SK-N-SH (cell line): ENCODE measurements around the gene PRCC.

ENCODE experiments used
- FOXM1 ChIP-seq: IDR thresholded peaks from 2 replicates; pipeline ENCODE4 v1.4.0; 2012; ENCODE audit warnings: low read depth, mild to moderate bottlenecking
- GABPA ChIP-seq: IDR thresholded peaks from 2 replicates; pipeline ENCODE4 v1.4.0; 2012; ENCODE audit warnings: low read depth, mild to moderate bottlenecking
- POLR2AphosphoS5 ChIP-seq: IDR thresholded peaks from 2 replicates; pipeline ENCODE4 v1.6.1; 2012; ENCODE audit warnings: low read depth, low read length
- RAD21 ChIP-seq: IDR thresholded peaks from 2 replicates; pipeline ENCODE4 v1.6.1; 2012; ENCODE audit warnings: mild to moderate bottlenecking, low read length
- SIN3A ChIP-seq: IDR thresholded peaks from 2 replicates; pipeline ENCODE4 v1.6.1; 2012; ENCODE audit warnings: low read depth, mild to moderate bottlenecking, low read length, moderate library complexity, borderline replicate concordance
- SMC3 ChIP-seq: IDR thresholded peaks from 2 replicates; pipeline ENCODE4 v1.6.1; 2012; ENCODE audit warnings: low read depth, low read length, improper control_type of control experiment
- TAF1 ChIP-seq: IDR thresholded peaks from 2 replicates; pipeline ENCODE4 v1.6.1; 2012; ENCODE audit warnings: low read depth, mild to moderate bottlenecking, low read length, moderate library complexity, borderline replicate concordance
- TF ChIP-seq, protein P1 (sequence below): fragments of 150-350 bp; IDR thresholded peaks from 2 replicates; pipeline ENCODE4 v1.6.1; 2017; ENCODE audit warnings: antibody characterized with exemption, low read length, low read depth, borderline replicate concordance
- TF ChIP-seq, protein P2 (sequence below): fragments of 200-600 bp; sonication (generic); IDR thresholded peaks from 2 replicates; pipeline ENCODE4 v1.6.1; 2017; ENCODE audit warnings: antibody characterized with exemption, mild to moderate bottlenecking, moderate library complexity
- TF ChIP-seq, protein P3 (sequence below): IDR thresholded peaks from 2 replicates; pipeline ENCODE4 v1.4.0; 2012; ENCODE audit warnings: low read depth, borderline replicate concordance
- TF ChIP-seq, protein P4 (sequence below): IDR thresholded peaks from 2 replicates; pipeline ENCODE4 v1.4.0; 2012; ENCODE audit warnings: low read depth
- TF ChIP-seq, protein P5 (sequence below): IDR thresholded peaks from 2 replicates; pipeline ENCODE4 v1.6.1; 2012; ENCODE audit warnings: mild to moderate bottlenecking, low read depth, low read length, moderate library complexity

DNA sequence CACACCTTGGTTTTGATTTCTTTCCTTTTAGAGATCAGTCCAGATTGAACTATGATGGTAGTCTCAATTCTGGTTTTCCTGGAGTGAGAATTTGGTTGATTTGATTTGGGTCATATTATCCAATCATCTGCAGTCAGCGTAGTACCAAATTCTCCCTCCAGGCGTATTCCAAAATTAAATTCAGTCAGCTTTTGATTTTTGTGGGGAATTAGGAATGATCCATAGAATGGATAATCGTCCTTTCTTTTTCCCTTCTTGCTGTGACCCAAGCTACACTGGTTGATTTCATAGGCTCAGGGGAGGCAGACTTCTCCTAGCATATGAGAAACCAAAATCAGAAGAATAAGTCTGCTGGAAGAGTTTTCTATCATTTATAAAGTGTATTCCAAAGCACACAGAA, 4.9 kb downstream of the PRCC start:
- TF ChIP-seq TAF1 = no peak
- no peak for TF ChIP-seq POLR2AphosphoS5
- TF ChIP-seq, protein P1, sequence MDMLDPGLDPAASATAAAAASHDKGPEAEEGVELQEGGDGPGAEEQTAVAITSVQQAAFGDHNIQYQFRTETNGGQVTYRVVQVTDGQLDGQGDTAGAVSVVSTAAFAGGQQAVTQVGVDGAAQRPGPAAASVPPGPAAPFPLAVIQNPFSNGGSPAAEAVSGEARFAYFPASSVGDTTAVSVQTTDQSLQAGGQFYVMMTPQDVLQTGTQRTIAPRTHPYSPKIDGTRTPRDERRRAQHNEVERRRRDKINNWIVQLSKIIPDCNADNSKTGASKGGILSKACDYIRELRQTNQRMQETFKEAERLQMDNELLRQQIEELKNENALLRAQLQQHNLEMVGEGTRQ = no peak
- TF ChIP-seq, protein P2, sequence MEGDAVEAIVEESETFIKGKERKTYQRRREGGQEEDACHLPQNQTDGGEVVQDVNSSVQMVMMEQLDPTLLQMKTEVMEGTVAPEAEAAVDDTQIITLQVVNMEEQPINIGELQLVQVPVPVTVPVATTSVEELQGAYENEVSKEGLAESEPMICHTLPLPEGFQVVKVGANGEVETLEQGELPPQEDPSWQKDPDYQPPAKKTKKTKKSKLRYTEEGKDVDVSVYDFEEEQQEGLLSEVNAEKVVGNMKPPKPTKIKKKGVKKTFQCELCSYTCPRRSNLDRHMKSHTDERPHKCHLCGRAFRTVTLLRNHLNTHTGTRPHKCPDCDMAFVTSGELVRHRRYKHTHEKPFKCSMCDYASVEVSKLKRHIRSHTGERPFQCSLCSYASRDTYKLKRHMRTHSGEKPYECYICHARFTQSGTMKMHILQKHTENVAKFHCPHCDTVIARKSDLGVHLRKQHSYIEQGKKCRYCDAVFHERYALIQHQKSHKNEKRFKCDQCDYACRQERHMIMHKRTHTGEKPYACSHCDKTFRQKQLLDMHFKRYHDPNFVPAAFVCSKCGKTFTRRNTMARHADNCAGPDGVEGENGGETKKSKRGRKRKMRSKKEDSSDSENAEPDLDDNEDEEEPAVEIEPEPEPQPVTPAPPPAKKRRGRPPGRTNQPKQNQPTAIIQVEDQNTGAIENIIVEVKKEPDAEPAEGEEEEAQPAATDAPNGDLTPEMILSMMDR = peak; percentile 33
- TF ChIP-seq, protein P3, sequence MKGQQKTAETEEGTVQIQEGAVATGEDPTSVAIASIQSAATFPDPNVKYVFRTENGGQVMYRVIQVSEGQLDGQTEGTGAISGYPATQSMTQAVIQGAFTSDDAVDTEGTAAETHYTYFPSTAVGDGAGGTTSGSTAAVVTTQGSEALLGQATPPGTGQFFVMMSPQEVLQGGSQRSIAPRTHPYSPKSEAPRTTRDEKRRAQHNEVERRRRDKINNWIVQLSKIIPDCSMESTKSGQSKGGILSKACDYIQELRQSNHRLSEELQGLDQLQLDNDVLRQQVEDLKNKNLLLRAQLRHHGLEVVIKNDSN = no peak
- no peak for TF ChIP-seq SMC3
- no peak for TF ChIP-seq GABPA
- no peak for TF ChIP-seq FOXM1
- no peak for TF ChIP-seq SIN3A
- TF ChIP-seq, protein P4, sequence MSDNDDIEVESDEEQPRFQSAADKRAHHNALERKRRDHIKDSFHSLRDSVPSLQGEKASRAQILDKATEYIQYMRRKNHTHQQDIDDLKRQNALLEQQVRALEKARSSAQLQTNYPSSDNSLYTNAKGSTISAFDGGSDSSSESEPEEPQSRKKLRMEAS = no peak
- no peak for TF ChIP-seq RAD21
- TF ChIP-seq, protein P5, sequence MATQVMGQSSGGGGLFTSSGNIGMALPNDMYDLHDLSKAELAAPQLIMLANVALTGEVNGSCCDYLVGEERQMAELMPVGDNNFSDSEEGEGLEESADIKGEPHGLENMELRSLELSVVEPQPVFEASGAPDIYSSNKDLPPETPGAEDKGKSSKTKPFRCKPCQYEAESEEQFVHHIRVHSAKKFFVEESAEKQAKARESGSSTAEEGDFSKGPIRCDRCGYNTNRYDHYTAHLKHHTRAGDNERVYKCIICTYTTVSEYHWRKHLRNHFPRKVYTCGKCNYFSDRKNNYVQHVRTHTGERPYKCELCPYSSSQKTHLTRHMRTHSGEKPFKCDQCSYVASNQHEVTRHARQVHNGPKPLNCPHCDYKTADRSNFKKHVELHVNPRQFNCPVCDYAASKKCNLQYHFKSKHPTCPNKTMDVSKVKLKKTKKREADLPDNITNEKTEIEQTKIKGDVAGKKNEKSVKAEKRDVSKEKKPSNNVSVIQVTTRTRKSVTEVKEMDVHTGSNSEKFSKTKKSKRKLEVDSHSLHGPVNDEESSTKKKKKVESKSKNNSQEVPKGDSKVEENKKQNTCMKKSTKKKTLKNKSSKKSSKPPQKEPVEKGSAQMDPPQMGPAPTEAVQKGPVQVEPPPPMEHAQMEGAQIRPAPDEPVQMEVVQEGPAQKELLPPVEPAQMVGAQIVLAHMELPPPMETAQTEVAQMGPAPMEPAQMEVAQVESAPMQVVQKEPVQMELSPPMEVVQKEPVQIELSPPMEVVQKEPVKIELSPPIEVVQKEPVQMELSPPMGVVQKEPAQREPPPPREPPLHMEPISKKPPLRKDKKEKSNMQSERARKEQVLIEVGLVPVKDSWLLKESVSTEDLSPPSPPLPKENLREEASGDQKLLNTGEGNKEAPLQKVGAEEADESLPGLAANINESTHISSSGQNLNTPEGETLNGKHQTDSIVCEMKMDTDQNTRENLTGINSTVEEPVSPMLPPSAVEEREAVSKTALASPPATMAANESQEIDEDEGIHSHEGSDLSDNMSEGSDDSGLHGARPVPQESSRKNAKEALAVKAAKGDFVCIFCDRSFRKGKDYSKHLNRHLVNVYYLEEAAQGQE = no peak
